Stimulated activated naive CD8-positive, alpha-beta T cell treated with anti-CD3 and anti-CD28 coated beads, Interleukin-15, amount 100 ng/mL, for 72 hours (primary cell): Measurements from ENCODE around the gene CCNI.
"Not testable (repeated sequence)": the region's sequence is repeated elsewhere in the genome, so short reads cannot be mapped to it uniquely, and the experiment has no call there.

Experiments used
- ATAC-seq: fragments of 150-1000 bp; cut with Tn5 transposase; 2 replicates; pipeline ENCODE4 v1.10.0; 2021; ENCODE audit warnings: mild to moderate bottlenecking, moderate library complexity
- DNase-seq, 2 donors: peaks; one replicate each; pipeline ENCODE4 v3.0.0; 2021 to 2022
- H3K27ac Mint-ChIP-seq, 2 donors: one replicate each; pipeline ENCODE4 v1.8.0; 2022; ENCODE audit warnings: mild to moderate bottlenecking in 2 of 2, mixed read lengths in 2 of 2, moderate library complexity in 2 of 2
- H3K27me3 Mint-ChIP-seq: one replicate; pipeline ENCODE4 v1.8.0; 2022; ENCODE audit warnings: mixed read lengths
- H3K4me1 Mint-ChIP-seq: one replicate; pipeline ENCODE4 v1.8.0; 2022; ENCODE audit warnings: mild to moderate bottlenecking, mixed read lengths
- H3K4me3 Mint-ChIP-seq, 2 donors: one replicate each; pipeline ENCODE4 v1.8.0; 2022; ENCODE audit warnings: mild to moderate bottlenecking in 2 of 2, mixed read lengths in 2 of 2, moderate library complexity in 1 of 2
- H3K9me3 Mint-ChIP-seq, 2 donors: one replicate each; pipeline ENCODE4 v1.8.0; 2022; ENCODE audit warnings: mixed read lengths in 2 of 2

CCNI gene

GRCh38 chr4:77035153-77035552 lies 40.6 kb downstream of the CCNI start:
- no peak for ATAC-seq
- Mint-ChIP-seq H3K27me3 (no peaks in the 10 kb centered on the region), H3K4me1 (peaks cover 24% of the 10 kb centered on the region), H3K9me3 (no peaks in the 10 kb centered on the region), H3K27ac (no peak overlapping the region), H3K4me3 (no peak overlapping the region)
- DNase-seq, result no peak

DNA sequence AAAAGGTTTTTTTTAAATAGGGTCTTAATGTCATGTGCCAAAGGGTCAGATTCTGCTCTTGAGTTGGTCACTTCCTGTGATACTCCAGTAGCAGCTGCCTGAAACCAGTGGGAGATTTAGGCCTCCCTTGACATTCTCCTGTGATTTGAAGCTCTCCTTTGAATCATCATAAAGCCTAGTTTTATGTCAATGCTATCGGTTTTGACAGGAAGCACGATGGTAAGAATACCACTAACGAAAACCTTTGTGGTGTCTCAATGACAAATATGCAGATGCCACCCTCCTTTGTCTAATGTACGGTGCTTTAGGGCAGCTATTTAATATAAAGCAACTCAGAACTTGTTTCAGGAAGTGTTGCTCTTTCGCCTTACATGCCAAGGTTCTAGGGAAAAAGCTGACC lies 44.2 kb downstream of the CCNI start:
- Mint-ChIP-seq H3K4me1 (peaks cover 51% of the 10 kb centered on the region), H3K27ac (no peak overlapping the region), H3K4me3 (no peak overlapping the region), H3K27me3 (no peaks in the 10 kb centered on the region), H3K9me3 (no peaks in the 10 kb centered on the region)
- DNase-seq (peak; percentile 27 to 29), ATAC-seq (peak; percentile 93)

DNA sequence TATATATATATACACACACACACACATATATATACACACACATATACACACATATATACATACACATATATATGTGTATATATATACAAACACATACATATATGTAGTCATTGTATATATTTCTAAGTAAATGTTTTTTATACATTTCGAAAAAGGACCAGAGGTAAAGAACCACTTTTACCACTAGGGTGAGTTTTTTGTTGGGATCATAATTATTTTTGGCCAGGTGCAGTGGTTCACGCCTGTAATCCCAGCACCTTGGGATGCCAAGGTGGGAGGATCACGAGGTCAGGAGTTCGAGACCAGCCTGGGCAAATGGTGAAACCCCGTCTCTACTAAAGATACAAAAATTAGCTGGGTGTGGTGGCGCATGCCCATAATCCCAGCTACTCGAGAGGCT lies 46.0 kb downstream of the CCNI start:
- not testable (repeated sequence) for H3K27ac Mint-ChIP-seq, H3K4me3 Mint-ChIP-seq, ATAC-seq, DNase-seq, H3K9me3 Mint-ChIP-seq, H3K27me3 Mint-ChIP-seq
- peaks cover 67% of the 10 kb centered on the region for H3K4me1 Mint-ChIP-seq

DNA sequence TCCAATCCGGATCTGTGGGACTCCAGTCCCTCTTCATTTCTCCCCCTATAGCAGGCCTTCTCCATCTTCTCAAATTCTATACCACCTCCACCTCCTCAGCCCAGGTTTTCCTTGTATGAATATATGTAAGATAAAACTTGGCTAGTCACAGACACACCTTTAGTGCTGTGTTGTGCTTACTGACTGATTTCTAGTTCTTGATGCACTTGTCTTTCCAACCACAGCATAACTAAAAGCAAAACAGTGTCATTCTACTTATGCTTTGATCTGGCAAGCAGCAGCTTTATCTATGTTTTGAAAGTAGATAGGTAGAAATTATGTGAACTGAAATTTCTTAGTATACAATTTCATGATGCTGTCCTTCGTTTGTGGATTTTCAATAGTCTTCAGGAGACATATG lies 47.5 kb downstream of the CCNI start:
- no peaks in the 10 kb centered on the region for H3K27me3 Mint-ChIP-seq
- DNase-seq, result peak in 1 of 2 donors; percentile 25
- peaks cover 67% of the 10 kb centered on the region for H3K4me1 Mint-ChIP-seq
- no peak overlapping the region for H3K4me3 Mint-ChIP-seq
- H3K9me3 Mint-ChIP-seq, result no peaks in the 10 kb centered on the region
- H3K27ac Mint-ChIP-seq, result peak overlapping the region in 1 of 2 donors; percentile 10
- peak; percentile 82 for ATAC-seq

DNA sequence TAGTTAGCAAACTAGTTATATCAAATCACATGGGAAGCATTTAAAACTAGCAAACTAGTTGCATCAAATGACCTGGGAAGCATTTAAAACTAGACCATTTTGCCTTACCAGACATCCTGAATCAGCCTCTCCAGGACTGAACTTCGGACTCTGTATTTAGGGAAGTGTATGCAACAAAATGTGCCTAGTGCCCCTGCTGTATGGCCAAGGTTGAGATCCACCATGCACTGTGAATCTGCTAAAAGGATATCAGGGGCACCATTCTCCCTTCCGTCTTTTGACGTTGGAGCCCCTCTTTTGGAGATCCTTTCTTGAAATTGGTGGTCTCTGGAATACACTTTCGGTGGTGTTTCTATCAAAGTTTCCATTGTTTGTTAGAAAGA lies 49.5 kb downstream of the CCNI start:
- ATAC-seq (no peak), DNase-seq (no peak)
- Mint-ChIP-seq H3K27ac (peak overlapping the region in 1 of 2 donors; percentile 42), H3K4me1 (peaks cover 53% of the 10 kb centered on the region), H3K9me3 (no peaks in the 10 kb centered on the region), H3K4me3 (peak overlapping the region; percentile 32 to 71), H3K27me3 (no peaks in the 10 kb centered on the region)

GRCh38 chr4:77025643-77026321 lies 50.0 kb downstream of the CCNI start:
- H3K27ac Mint-ChIP-seq, result peak overlapping the region in 1 of 2 donors; percentile 42
- H3K9me3 Mint-ChIP-seq, result no peaks in the 10 kb centered on the region
- DNase-seq (peak; percentile 29 to 39), ATAC-seq (peak; percentile 95)
- H3K27me3 Mint-ChIP-seq, result no peaks in the 10 kb centered on the region
- peaks cover 48% of the 10 kb centered on the region for H3K4me1 Mint-ChIP-seq
- H3K4me3 Mint-ChIP-seq, result peak overlapping the region; percentile 32 to 71

DNA sequence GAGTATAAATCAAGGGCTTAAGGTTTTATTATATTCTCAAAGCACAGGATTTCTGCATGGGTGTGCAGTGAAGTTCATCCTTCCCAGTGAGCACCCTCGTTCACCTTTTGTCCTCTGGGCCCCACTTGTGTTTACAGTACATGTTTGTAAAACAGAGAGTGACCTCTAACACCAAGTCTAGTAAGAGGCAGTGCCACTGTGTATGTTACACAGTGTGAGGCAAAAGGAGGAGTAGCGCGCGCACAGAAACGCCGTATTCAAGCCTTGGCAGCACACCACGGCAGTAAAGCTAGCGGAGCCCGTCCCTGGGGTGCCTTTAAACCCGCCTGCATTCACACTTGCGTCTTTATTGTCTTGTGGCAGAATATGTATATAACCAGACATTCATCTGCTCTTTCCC lies 51.9 kb downstream of the CCNI start:
- ATAC-seq (no peak), DNase-seq (no peak)
- peaks cover 37% of the 10 kb centered on the region for H3K4me1 Mint-ChIP-seq
- H3K4me3 Mint-ChIP-seq, result no peak overlapping the region
- no peak overlapping the region for H3K27ac Mint-ChIP-seq
- H3K9me3 Mint-ChIP-seq, result no peaks in the 10 kb centered on the region
- H3K27me3 Mint-ChIP-seq, result no peaks in the 10 kb centered on the region

DNA sequence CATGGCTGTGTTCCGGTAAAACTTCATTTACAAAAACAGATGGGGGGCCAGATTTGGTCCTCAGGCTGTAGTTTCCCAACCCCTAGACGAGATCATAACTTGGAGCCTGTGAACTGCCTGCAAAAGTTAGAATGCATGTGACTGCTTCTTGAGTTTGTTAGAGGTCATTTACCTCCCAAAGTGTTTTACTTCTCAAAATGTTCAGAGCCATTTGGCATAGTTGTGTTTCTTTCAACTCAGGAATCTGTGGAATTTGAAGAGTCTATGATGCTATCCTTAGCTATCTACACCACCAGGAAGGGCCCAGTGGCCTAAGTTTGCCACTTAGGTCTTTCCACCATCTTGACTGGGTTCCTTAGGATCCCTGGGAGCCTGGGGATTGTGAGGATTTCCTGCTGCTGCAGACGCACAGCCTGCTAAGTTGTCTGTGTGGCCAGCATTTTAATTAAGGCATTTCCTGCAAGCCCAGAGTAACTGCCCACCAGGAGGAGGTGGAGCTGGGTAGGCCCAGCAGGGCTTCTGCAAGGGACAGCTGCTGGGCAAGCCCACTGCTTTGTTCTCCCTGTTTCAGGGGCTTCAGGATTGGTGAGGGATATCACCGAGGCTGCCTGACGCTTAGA lies 53.1 kb downstream of the CCNI start:
- Mint-ChIP-seq H3K4me1 (peaks cover 24% of the 10 kb centered on the region), H3K4me3 (no peak overlapping the region), H3K27me3 (no peaks in the 10 kb centered on the region), H3K27ac (no peak overlapping the region), H3K9me3 (no peaks in the 10 kb centered on the region)
- ATAC-seq, result no peak
- no peak for DNase-seq

DNA sequence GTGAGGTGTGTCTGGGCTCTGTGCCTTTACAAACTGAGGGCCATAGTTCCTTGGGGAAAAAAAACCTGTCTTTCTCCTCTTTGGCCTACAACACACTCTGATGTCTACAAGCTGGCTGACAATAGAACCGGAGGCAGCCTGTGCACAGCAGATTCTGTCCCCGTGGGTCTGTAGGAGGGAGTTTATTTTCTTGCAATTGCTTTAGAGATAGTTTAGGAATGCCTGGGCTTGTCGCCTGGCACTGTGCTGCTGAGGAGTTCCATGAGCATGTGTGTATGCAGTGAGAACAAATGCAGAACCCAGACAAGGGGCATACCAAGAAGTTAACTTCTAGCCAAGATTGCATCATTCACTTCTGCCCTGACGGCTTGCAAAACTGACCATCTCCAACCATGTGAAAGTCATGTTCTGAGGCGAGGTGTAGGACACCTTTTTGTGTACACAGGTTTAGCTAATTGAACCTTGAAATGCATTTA lies 54.1 kb downstream of the CCNI start:
- DNase-seq (no peak), ATAC-seq (no peak)
- Mint-ChIP-seq H3K27me3 (no peaks in the 10 kb centered on the region), H3K4me1 (peaks cover 17% of the 10 kb centered on the region), H3K27ac (peak overlapping the region in 1 of 2 donors; percentile 15), H3K9me3 (no peaks in the 10 kb centered on the region), H3K4me3 (no peak overlapping the region)

DNA sequence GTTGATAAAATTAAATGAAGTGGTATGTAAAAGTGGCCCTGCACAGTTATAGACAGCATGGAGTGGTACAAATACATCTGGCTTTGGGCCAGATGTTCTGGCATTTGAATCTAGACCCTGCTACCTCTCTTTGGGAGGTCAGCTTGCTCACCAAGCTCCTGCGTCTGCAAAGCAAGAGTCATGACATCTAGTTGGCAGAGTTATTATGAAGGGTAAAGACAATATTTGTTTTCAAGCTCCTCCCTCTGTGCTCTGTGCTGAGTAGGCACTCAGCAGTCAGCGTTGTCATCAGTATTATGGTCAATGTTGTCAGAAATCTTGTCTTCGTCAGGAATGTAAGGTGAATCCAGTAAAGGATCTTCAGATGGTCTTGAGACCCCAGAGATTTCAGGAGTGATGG lies 55.8 kb downstream of the CCNI start:
- ATAC-seq (no peak), DNase-seq (no peak)
- Mint-ChIP-seq H3K27ac (no peak overlapping the region), H3K27me3 (no peaks in the 10 kb centered on the region), H3K4me1 (peaks cover 9% of the 10 kb centered on the region), H3K9me3 (no peaks in the 10 kb centered on the region), H3K4me3 (no peak overlapping the region)

GRCh38 chr4:77015390-77015789 lies 60.4 kb downstream of the CCNI start:
- H3K9me3 Mint-ChIP-seq, result no peaks in the 10 kb centered on the region
- no peak overlapping the region for H3K4me3 Mint-ChIP-seq
- peaks cover 43% of the 10 kb centered on the region for H3K4me1 Mint-ChIP-seq
- ATAC-seq (peak; percentile 88), DNase-seq (no peak)
- no peaks in the 10 kb centered on the region for H3K27me3 Mint-ChIP-seq
- no peak overlapping the region for H3K27ac Mint-ChIP-seq

DNA sequence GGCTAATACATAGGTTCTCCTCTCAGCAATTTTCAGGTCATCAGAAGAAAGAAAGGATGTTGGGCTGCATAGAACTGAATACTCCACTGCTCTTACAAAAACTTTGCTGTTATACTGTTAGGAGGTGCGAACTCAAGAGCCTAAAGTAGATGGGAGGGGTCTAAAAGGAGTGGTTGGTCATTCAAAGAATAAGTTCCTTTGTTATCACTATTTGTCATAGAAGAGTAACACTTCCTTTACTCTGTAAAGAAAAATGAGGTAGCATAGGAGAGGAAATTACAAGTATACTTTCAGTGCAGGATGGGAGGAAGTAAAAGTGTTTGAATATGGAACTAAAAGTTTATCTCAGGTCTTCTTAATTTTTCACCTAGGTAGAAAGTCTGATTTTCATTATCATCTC lies 61.5 kb downstream of the CCNI start:
- Mint-ChIP-seq H3K27ac (peak overlapping the region in 1 of 2 donors; percentile 15), H3K27me3 (no peaks in the 10 kb centered on the region), H3K9me3 (no peaks in the 10 kb centered on the region), H3K4me3 (no peak overlapping the region), H3K4me1 (peaks cover 49% of the 10 kb centered on the region)
- DNase-seq, result no peak
- ATAC-seq, result peak; percentile 79

DNA sequence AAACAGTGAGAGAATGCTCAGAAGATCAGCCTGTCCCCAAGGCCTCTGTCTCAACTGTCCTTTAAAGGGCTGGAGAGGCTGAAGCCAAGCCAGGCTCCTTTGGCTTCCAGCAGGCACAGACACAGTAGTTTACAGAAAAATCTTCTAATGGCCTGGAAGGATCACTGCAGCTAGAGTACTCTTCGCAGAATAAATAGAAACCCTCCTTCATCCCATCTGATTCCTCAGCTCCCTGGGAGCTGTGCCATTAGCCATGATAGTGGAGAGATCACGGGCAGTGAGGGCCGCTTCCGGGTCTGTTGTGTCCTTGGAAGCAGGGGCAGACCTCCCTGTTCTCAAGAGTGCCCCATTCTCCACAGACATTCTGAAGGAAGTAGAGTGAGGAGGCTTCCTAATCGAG lies 63.1 kb downstream of the CCNI start:
- no peaks in the 10 kb centered on the region for H3K27me3 Mint-ChIP-seq
- no peak overlapping the region for H3K27ac Mint-ChIP-seq
- peaks cover 64% of the 10 kb centered on the region for H3K4me1 Mint-ChIP-seq
- DNase-seq (no peak), ATAC-seq (no peak)
- H3K4me3 Mint-ChIP-seq, result no peak overlapping the region
- no peaks in the 10 kb centered on the region for H3K9me3 Mint-ChIP-seq

- Mint-ChIP-seq H3K27ac (peak overlapping the region in 1 of 2 donors; percentile 19), H3K9me3 (no peaks in the 10 kb centered on the region), H3K4me3 (no peak overlapping the region)
These were observed 64.9 kb downstream of the CCNI start for GRCh38 chr4:77010841-77011354.

GRCh38 chr4:77009511-77010115 lies 66.2 kb downstream of the CCNI start:
- Mint-ChIP-seq H3K4me3 (no peak overlapping the region), H3K27me3 (no peaks in the 10 kb centered on the region), H3K27ac (no peak overlapping the region), H3K9me3 (no peaks in the 10 kb centered on the region), H3K4me1 (peaks cover 76% of the 10 kb centered on the region)
- ATAC-seq (no peak), DNase-seq (no peak)

More at GRCh38 chr4:77010841-77011354, 64.9 kb downstream of the CCNI start:
- H3K4me1 Mint-ChIP-seq, result peaks cover 81% of the 10 kb centered on the region
- ATAC-seq (no peak), DNase-seq (no peak)
- H3K27me3 Mint-ChIP-seq, result no peaks in the 10 kb centered on the region
